B cell (primary cell): ENCODE measurements around the gene MINAR1.

ENCODE experiments used
- CTCF ChIP-seq: fragments of 200-600 bp; IDR thresholded peaks from one replicate; pipeline ENCODE4 v1.8.0; 2022; ENCODE audit warnings: antibody characterized with exemption, mild to moderate bottlenecking
- EZH2 ChIP-seq: IDR thresholded peaks from 2 replicates; pipeline ENCODE4 v1.6.1; 2012; ENCODE audit warnings: borderline replicate concordance, low read depth, mild to moderate bottlenecking, moderate library complexity, low read length; ENCODE audit not compliant: insufficient read depth, poor library complexity, severe bottlenecking

GRCh38 chr15:79450648-79451047, 18.5 kb downstream of the MINAR1 start:
- TF ChIP-seq CTCF (no peak), EZH2 (no peak)
